ENCODE results near the gene SLC4A9. TPM values are rescaled to one million over a fixed set of nuclear protein-coding genes. Genes with fewer than 3 reads are reported as not detected.

SLC4A9 gene
- polyA plus RNA-seq, 2 of the 4 experiments (the other 2 are of a cell fraction) = not detected

DNA sequence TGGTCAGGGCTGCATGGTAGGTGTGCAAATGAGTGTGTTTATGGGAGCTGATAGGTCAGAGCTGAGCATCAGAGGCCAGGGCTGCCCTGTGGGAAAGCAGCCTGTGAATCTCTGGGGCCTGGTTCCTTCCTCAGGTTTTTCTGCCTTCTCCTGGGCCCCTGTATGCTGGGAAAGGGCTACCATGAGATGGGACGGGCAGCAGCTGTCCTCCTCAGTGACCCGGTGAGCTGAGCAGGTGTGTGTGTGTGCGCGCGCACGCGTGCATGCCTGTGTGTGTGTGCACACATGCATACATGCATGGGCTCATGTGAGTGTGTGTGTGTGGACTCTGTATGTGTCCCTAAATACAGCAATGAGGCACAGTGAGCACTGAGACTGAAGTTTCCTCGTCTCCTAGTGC lies 2.3 kb downstream of the SLC4A9 start:
- H3K27ac ChIP-seq = no peak overlapping the region
- no peak overlapping the region for H3K4me2 ChIP-seq
- TF ChIP-seq NFE2L2 (conservative IDR thresholded peaks at IDR 0.05; ENCODE audit: low read length) = no peak
- TF ChIP-seq, protein P1, sequence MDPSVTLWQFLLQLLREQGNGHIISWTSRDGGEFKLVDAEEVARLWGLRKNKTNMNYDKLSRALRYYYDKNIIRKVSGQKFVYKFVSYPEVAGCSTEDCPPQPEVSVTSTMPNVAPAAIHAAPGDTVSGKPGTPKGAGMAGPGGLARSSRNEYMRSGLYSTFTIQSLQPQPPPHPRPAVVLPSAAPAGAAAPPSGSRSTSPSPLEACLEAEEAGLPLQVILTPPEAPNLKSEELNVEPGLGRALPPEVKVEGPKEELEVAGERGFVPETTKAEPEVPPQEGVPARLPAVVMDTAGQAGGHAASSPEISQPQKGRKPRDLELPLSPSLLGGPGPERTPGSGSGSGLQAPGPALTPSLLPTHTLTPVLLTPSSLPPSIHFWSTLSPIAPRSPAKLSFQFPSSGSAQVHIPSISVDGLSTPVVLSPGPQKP (IDR thresholded peaks at IDR 0.05; ENCODE audit: low read depth, low read length) = no peak
- peaks cover 2% of the 10 kb centered on the region; the same call in 1 of the 3 replicates for H3K4me1 ChIP-seq
- H3K9me3 ChIP-seq = no peaks in the 10 kb centered on the region
- FAIRE-seq = no peak
- DNase-seq (ENCODE audit: low read depth in 1 of 2, low spot score in 1 of 2) = no peak
- ChIA-PET POLR2A (no interaction called here), CTCF (interaction anchor here (1.0 to 36.9 kb wide), 6 partner anchors 11 to 357 kb away, joined by 3 to 1613 read pairs (median 40); partner anchors contain the start of gene HBEGF)
- H3K4me3 ChIP-seq = no peak overlapping the region
- no peak for ATAC-seq
- WGBS (ENCODE audit: missing lambda C conversion rate) = 71% methylated on average over 8 of the region's 8 CpGs

DNA sequence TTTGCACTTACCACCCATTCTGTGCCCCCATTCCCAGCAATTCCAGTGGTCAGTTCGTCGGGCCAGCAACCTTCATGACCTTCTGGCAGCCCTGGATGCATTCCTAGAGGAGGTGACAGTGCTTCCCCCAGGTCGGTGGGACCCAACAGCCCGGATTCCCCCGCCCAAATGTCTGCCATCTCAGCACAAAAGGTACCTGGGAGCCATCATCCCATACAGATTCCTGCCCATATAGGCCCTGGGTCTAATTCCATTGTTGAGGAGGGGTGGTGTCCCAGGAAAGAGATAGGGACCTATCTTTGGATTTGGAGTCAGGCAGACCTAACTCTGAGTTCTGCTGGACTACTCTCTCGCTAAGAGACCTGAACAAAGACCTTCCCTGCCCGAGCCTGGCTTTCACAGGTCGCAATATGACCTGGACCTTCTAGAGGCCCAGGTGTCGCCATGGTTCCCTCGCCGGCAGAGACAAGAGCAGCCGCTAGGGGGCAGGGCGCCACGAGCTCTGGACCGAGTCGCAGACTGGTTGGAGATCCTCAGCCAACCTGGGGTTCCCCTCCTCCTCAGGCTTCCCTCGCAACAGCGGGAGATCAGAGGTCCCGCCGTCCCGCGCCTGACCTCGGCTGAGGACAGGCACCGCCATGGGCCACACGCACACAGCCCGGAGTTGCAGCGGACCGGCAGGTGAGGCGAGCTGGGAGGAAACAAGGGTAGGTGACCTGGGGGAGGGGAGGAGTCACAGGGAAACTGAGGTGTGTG lies 3.1 kb downstream of the SLC4A9 start:
- TF ChIP-seq RAD21 (conservative IDR thresholded peaks at IDR 0.05 in 1 of 2, IDR thresholded peaks at IDR 0.05 in 1 of 2) = peak; percentile 67 to 69
- TF ChIP-seq RCOR1 (IDR thresholded peaks at IDR 0.05; ENCODE audit: low read depth, low read length) = no peak
- peak; percentile 63 for TF ChIP-seq SMC3 (IDR thresholded peaks at IDR 0.05)
- TF ChIP-seq MAZ (IDR thresholded peaks at IDR 0.05; ENCODE audit: borderline replicate concordance, low read depth, low read length) = no peak
- no peak for TF ChIP-seq ZFP36 (IDR thresholded peaks at IDR 0.05; ENCODE audit: borderline replicate concordance, partially characterized antibody)
- TF ChIP-seq SREBF2 (IDR thresholded peaks at IDR 0.05) = no peak
- no peak; the same call in 1 of the 2 replicates for TF ChIP-seq MYC (IDR thresholded peaks at IDR 0.05; ENCODE audit: borderline replicate concordance, low read length)
- TF ChIP-seq JUNB (IDR thresholded peaks at IDR 0.05) = no peak
- TF ChIP-seq, protein P2, sequence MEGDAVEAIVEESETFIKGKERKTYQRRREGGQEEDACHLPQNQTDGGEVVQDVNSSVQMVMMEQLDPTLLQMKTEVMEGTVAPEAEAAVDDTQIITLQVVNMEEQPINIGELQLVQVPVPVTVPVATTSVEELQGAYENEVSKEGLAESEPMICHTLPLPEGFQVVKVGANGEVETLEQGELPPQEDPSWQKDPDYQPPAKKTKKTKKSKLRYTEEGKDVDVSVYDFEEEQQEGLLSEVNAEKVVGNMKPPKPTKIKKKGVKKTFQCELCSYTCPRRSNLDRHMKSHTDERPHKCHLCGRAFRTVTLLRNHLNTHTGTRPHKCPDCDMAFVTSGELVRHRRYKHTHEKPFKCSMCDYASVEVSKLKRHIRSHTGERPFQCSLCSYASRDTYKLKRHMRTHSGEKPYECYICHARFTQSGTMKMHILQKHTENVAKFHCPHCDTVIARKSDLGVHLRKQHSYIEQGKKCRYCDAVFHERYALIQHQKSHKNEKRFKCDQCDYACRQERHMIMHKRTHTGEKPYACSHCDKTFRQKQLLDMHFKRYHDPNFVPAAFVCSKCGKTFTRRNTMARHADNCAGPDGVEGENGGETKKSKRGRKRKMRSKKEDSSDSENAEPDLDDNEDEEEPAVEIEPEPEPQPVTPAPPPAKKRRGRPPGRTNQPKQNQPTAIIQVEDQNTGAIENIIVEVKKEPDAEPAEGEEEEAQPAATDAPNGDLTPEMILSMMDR (IDR thresholded peaks at IDR 0.05) = peak; percentile 86
- TF ChIP-seq, protein P3, sequence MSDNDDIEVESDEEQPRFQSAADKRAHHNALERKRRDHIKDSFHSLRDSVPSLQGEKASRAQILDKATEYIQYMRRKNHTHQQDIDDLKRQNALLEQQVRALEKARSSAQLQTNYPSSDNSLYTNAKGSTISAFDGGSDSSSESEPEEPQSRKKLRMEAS (IDR thresholded peaks at IDR 0.05) = peak; percentile 64
- 12% methylated on average over 27 of the region's 29 CpGs for WGBS (ENCODE audit: missing lambda C conversion rate)
- POLR2A ChIA-PET = interaction anchor here (0.5 to 0.8 kb wide), 3 partner anchors 16 to 348 kb away, joined by 3 to 6 read pairs (median 3); partner anchors contain the start of gene HBEGF
- CTCF ChIA-PET = interaction anchor here (0.6 to 36.9 kb wide), 28 partner anchors 10 to 357 kb away, joined by 3 to 1613 read pairs (median 4); partner anchors contain the start of genes HBEGF and TMCO6
- ATAC-seq (peak; percentile 77 to 91), DNase-seq (ENCODE audit: low read depth in 1 of 2, low spot score in 1 of 2) (peak; percentile 80 to 88), FAIRE-seq (peak; percentile 77)
- Histone ChIP-seq H3K27ac (peak overlapping the region; percentile 21 to 80; a peak in 3 of 6 replicates), H3K9me3 (no peaks in the 10 kb centered on the region), H3K4me3 (peak overlapping the region; percentile 37), H3K4me1 (no peaks in the 10 kb centered on the region), H3K4me2 (peak overlapping the region; percentile 84)

DNA sequence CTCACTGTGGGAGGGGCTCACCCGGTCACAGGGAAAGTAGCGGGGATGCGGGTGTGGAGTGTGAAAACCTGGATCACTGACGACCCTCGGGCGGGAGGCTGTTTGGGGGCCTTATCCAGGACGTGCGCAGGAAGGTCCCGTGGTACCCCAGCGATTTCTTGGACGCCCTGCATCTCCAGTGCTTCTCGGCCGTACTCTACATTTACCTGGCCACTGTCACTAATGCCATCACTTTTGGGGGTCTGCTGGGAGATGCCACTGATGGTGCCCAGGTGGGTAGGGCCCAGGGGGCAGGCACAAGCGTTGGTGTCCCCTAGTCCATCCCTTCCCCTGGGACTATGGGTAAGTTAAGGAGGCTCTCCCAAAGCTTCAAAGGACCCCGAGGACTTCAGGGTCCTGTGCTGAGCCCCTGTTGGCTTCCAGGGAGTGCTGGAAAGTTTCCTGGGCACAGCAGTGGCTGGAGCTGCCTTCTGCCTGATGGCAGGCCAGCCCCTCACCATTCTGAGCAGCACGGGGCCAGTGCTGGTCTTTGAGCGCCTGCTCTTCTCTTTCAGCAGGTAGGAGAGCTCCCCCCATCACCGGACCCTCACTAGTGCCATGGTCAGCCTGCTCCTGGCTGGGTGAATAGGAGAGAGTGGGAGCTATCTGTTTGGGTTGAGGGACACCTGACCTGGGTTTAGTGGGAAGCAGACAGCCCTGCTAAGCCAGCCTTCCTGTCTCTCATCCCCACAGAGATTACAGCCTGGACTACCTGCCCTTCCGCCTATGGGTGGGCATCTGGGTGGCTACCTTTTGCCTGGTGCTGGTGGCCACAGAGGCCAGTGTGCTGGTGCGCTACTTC lies 3.9 kb downstream of the SLC4A9 start:
- H3K4me1 ChIP-seq = no peaks in the 10 kb centered on the region
- 59% methylated on average over 20 of the region's 20 CpGs for WGBS (ENCODE audit: missing lambda C conversion rate)
- DNase-seq (ENCODE audit: low read depth in 1 of 2, low spot score in 1 of 2) (no peak), ATAC-seq (no peak), FAIRE-seq (no peak)
- peak overlapping the region; percentile 21 to 80; a peak in 3 of 6 replicates for H3K27ac ChIP-seq
- no peaks in the 10 kb centered on the region for H3K9me3 ChIP-seq
- peak overlapping the region; percentile 84 for H3K4me2 ChIP-seq
- TF ChIP-seq NPAS2 (CRISPR knock-in tag; IDR thresholded peaks at IDR 0.05; ENCODE audit: borderline replicate concordance) (no peak), POLR2AphosphoS2 (conservative IDR thresholded peaks at IDR 0.05; ENCODE audit: low read length) (no peak), SMC3 (IDR thresholded peaks at IDR 0.05) (no peak), MAZ (IDR thresholded peaks at IDR 0.05; ENCODE audit: borderline replicate concordance, low read depth, low read length) (no peak), NR3C1 (IDR thresholded peaks at IDR 0.05) (no peak), EHF (CRISPR knock-in tag; IDR thresholded peaks at IDR 0.05) (no peak), SREBF2 (IDR thresholded peaks at IDR 0.05) (no peak), BHLHE40 (IDR thresholded peaks at IDR 0.05; ENCODE audit: low read depth, low read length) (no peak), FOXS1 (CRISPR knock-in tag; IDR thresholded peaks at IDR 0.05) (no peak), CEBPB (IDR thresholded peaks at IDR 0.05) (no peak), ZNF302 (CRISPR knock-in tag; IDR thresholded peaks at IDR 0.05) (no peak), GATA3 (IDR thresholded peaks at IDR 0.05; ENCODE audit: borderline replicate concordance) (no peak), JUN (IDR thresholded peaks at IDR 0.05) (no peak), RAD21 (conservative IDR thresholded peaks at IDR 0.05 in 1 of 2, IDR thresholded peaks at IDR 0.05 in 1 of 2) (no peak)
- TF ChIP-seq, protein P4, sequence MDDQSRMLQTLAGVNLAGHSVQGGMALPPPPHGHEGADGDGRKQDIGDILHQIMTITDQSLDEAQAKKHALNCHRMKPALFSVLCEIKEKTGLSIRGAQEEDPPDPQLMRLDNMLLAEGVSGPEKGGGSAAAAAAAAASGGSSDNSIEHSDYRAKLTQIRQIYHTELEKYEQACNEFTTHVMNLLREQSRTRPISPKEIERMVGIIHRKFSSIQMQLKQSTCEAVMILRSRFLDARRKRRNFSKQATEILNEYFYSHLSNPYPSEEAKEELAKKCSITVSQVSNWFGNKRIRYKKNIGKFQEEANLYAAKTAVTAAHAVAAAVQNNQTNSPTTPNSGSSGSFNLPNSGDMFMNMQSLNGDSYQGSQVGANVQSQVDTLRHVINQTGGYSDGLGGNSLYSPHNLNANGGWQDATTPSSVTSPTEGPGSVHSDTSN (IDR thresholded peaks at IDR 0.05) = no peak
- TF ChIP-seq, protein P5, sequence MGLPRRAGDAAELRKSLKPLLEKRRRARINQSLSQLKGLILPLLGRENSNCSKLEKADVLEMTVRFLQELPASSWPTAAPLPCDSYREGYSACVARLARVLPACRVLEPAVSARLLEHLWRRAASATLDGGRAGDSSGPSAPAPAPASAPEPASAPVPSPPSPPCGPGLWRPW (IDR thresholded peaks at IDR 0.05) = no peak
- TF ChIP-seq, protein P6, sequence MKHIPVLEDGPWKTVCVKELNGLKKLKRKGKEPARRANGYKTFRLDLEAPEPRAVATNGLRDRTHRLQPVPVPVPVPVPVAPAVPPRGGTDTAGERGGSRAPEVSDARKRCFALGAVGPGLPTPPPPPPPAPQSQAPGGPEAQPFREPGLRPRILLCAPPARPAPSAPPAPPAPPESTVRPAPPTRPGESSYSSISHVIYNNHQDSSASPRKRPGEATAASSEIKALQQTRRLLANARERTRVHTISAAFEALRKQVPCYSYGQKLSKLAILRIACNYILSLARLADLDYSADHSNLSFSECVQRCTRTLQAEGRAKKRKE (CRISPR knock-in tag; IDR thresholded peaks at IDR 0.05; ENCODE audit: low read depth) = no peak
- CTCF ChIA-PET = interaction anchor here (0.6 to 36.9 kb wide), 28 partner anchors 9 to 356 kb away, joined by 3 to 1613 read pairs (median 4); partner anchors contain the start of genes HBEGF and TMCO6
- H3K4me3 ChIP-seq = peak overlapping the region; percentile 37
- POLR2A ChIA-PET = interaction anchor here (0.8 kb wide), 2 partner anchors 17 to 347 kb away, joined by 3 read pairs; partner anchors contain the start of gene HBEGF
